Neutrophil (primary cell): Measurements from ENCODE around the gene CD247.

Experiments
- H3K27ac ChIP-seq: fragments of 200-600 bp; sonication (generic); 2 replicates; pipeline ENCODE4 v1.5.1; 2016; ENCODE audit warnings: mild to moderate bottlenecking, moderate library complexity
- H3K27me3 ChIP-seq: fragments of 200-600 bp; sonication (generic); 2 replicates; pipeline ENCODE4 v1.6.0; 2016; ENCODE audit warnings: mild to moderate bottlenecking
- H3K36me3 ChIP-seq: fragments of 200-600 bp; sonication (generic); 2 replicates; pipeline ENCODE4 v1.5.1; 2017
- H3K4me1 ChIP-seq, 2 experiments: fragments of 200-600 bp in 1 of 2; sonication (generic) in 1 of 2; 1 replicate in 1 of 2; 2 replicates in 1 of 2; pipeline versions ENCODE4 v1.5.1 to v1.6.1; 2013 to 2016; ENCODE audit warnings: low read depth in 1 of 2, low read length in 1 of 2, mild to moderate bottlenecking in 1 of 2, moderate library complexity in 1 of 2; ENCODE audit not compliant: control insufficient read depth in 1 of 2, insufficient read depth in 1 of 2
- H3K4me3 ChIP-seq, 2 experiments: fragments of 200-600 bp in 1 of 2; sonication (generic) in 1 of 2; 1 replicate in 1 of 2; 2 replicates in 1 of 2; pipeline ENCODE4 v1.5.1; 2013 to 2016; ENCODE audit warnings: low read depth in 1 of 2, low read length in 1 of 2, mild to moderate bottlenecking in 1 of 2, moderate library complexity in 1 of 2
- H3K9me3 ChIP-seq: fragments of 200-600 bp; sonication (generic); 2 replicates; pipeline ENCODE4 v1.5.1; 2016
- TF ChIP-seq, protein P1 (sequence below): fragments of 200-600 bp; sonication (generic); IDR thresholded peaks from 2 replicates; pipeline ENCODE4 v1.5.1; 2016; ENCODE audit warnings: antibody characterized with exemption

Gene CD247

DNA sequence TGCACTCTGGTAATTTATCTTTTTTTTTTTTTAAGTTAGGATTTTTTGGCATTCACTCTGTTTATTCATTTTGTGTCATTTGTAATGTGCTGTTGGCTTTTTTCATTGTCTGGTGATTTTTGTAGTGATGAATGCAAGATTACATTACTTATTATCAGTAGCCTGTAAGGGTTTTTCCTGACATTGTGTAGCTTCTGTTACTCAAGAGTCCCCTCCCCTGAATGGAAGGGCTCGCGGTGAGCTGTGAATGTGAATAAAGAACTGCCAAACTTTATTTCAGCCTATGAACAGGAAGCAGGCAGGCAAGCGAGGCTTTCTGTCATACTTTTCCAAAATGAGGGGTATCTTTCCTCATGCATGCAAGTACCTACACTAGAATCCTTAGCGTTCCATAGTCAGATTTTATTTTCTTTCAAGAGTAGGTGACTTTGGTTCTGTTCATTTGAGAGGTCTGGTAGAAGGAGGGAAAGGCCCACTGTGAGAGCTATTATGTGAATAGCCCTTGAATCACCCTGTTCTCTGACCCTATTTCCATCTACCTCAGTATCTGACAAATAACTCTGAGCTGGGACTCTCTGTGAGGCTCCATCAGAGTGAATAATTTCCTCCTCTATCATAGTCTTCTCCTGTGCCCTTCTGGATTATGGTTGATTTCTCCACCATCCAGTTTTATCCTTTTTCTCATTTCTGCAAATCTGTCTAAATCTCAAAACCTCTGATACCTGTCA, 114.0 kb downstream of the CD247 start:
- TF ChIP-seq, protein P1, sequence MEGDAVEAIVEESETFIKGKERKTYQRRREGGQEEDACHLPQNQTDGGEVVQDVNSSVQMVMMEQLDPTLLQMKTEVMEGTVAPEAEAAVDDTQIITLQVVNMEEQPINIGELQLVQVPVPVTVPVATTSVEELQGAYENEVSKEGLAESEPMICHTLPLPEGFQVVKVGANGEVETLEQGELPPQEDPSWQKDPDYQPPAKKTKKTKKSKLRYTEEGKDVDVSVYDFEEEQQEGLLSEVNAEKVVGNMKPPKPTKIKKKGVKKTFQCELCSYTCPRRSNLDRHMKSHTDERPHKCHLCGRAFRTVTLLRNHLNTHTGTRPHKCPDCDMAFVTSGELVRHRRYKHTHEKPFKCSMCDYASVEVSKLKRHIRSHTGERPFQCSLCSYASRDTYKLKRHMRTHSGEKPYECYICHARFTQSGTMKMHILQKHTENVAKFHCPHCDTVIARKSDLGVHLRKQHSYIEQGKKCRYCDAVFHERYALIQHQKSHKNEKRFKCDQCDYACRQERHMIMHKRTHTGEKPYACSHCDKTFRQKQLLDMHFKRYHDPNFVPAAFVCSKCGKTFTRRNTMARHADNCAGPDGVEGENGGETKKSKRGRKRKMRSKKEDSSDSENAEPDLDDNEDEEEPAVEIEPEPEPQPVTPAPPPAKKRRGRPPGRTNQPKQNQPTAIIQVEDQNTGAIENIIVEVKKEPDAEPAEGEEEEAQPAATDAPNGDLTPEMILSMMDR: no peak
- Histone ChIP-seq H3K36me3 (peaks cover 52% of the 10 kb centered on the region), H3K27ac (no peak overlapping the region), H3K9me3 (no peaks in the 10 kb centered on the region), H3K4me1 (no peaks in the 10 kb centered on the region), H3K27me3 (no peaks in the 10 kb centered on the region), H3K4me3 (no peak overlapping the region)

DNA sequence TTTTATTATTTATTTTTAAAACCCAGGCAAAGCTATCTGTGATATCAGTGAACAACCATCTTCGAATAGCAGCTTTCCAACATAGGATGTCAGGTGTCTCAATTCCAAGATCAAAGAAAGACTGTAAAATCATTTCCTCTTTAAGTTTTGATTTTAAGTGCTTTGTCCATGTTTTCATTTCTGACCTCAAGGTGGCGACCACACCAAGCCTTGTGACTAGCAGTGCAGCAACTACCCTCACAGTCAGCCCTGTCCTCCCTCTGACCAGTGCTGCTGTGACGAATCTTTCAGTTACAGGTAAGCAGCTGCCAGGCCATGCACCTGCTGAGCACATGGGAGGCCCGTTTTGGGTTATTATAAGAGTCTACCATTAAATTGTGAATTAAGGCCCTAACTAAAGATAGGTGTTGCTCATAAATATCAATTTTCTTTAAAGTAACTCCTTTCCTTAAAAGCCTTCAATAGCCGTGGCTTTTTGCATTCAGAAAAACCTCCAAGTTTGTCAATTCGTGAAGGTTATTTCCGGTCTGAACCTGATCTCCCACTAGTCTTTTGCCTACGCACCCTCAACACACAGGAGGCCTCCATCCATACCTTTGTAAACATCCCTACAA, 117.0 kb downstream of the CD247 start:
- H3K27ac ChIP-seq: no peak overlapping the region
- peaks cover 72% of the 10 kb centered on the region for H3K36me3 ChIP-seq
- no peaks in the 10 kb centered on the region for H3K4me1 ChIP-seq
- TF ChIP-seq, protein P1: no peak
- no peaks in the 10 kb centered on the region for H3K9me3 ChIP-seq
- no peaks in the 10 kb centered on the region for H3K27me3 ChIP-seq
- no peak overlapping the region for H3K4me3 ChIP-seq

DNA sequence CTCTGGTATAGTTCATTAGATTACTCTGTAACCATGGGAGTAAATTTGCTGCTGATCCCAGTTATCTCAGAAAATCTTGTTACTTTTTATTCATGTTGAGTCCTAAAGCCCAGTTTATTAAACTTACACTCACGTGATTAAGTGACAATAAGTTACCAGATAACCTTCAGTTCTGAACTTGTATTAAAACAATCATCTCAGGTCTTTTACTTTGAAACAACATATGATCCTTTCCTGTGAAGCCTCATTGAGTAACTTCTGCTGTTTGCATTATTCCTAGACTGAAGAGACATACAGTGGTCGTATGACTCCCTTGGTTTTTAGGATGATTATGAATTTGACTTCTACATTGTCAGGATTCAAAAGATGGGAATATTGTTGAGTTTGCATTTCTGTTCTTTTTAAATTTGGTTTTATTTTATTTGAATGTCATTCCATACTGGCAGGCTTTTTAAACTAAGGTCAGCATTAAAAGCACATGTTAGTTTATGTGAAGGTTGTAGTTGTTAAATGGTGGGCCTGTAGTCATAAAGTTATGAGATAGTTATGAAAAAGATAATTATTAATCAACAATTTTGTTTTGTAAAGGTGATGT, 117.9 kb downstream of the CD247 start:
- Histone ChIP-seq H3K4me1 (no peaks in the 10 kb centered on the region), H3K9me3 (no peaks in the 10 kb centered on the region), H3K27me3 (no peaks in the 10 kb centered on the region), H3K4me3 (no peak overlapping the region), H3K36me3 (peaks cover 72% of the 10 kb centered on the region), H3K27ac (no peak overlapping the region)
- TF ChIP-seq, protein P1: no peak

DNA sequence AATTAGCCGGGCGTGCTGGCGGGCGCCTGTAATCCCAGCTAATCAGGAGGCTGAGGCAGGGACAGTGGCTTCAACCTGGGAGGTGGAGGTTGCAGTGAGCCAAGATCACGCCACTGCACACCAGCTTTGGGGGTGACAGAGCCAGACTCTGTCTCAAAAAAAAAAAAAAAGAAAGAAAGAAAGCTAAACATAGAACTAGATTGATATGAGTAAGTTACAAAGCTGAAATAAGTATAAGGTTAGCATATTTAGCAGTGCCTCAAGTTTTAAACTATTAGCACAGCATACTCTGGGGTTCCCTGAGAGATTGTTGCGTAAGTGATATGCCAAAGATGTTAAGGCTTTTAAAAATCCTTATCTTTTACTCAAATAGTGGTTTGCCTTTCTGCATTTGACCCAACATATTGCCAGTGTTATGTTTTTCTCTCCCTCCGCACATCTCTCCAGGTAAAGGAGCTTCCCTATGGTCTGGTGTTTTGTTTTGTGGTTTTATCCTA, 126.1 kb downstream of the CD247 start:
- TF ChIP-seq, protein P1: no peak
- Histone ChIP-seq H3K9me3 (no peaks in the 10 kb centered on the region), H3K4me1 (no peaks in the 10 kb centered on the region), H3K4me3 (no peak overlapping the region), H3K27me3 (no peaks in the 10 kb centered on the region), H3K36me3 (peaks cover 42% of the 10 kb centered on the region), H3K27ac (no peak overlapping the region)

DNA sequence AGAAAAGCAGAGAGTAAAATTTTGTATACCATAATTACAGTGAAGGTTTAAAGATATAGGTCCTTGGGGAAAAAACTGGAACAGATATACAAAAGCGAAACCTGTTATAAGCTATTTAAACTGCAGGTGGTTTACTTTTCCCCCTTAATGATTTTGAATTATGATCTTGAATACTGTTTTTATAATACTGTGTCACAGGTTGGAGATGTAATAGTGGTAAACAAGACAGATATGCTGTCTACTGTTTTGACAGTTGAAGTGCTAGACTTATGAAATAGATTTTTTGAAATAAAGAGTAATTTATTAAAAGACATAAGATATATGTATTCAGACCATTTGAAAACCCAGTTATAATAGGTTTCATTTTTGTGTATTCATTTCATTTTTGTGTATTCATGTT, 129.4 kb downstream of the CD247 start:
- Histone ChIP-seq H3K27ac (no peak overlapping the region), H3K36me3 (peaks cover 49% of the 10 kb centered on the region), H3K27me3 (no peaks in the 10 kb centered on the region), H3K4me1 (no peaks in the 10 kb centered on the region), H3K4me3 (no peak overlapping the region), H3K9me3 (no peaks in the 10 kb centered on the region)
- TF ChIP-seq, protein P1: no peak
